K562 (cell line): Measurements from ENCODE around the gene ATG13. TPM values are rescaled to one million over a fixed set of nuclear protein-coding genes. Genes with fewer than 3 reads are reported as not detected.

Experiments
- MBD2 ChIP-seq: sonication (generic); IDR thresholded peaks from 2 replicates; pipeline ENCODE4 v1.6.1; 2016; ENCODE audit warnings: low read depth, borderline replicate concordance
- MECOM ChIP-seq: fragments of 250-450 bp; sonication (Bioruptor Pico); IDR thresholded peaks from 2 replicates; pipeline ENCODE4 v1.8.0; 2022; ENCODE audit warnings: inconsistent platforms
- NCOA2 ChIP-seq, 2 experiments: fragments of 450-650 bp; IDR thresholded peaks; 2 replicates each; pipeline ENCODE4 v1.6.1; 2018; ENCODE audit warnings: mild to moderate bottlenecking in 2 of 2, moderate library complexity in 1 of 2; ENCODE audit not compliant: partially characterized antibody in 2 of 2
- NFE2 ChIP-seq: IDR thresholded peaks from 2 replicates; pipeline ENCODE4 v1.6.1; 2014; ENCODE audit warnings: antibody characterized with exemption, low read depth
- PHF21A ChIP-seq: fragments of 450-650 bp; IDR thresholded peaks from 2 replicates; pipeline ENCODE4 v1.6.1; 2017; ENCODE audit warnings: low read depth, borderline replicate concordance
- PTBP1 ChIP-seq: fragments of 200-400 bp; formaldehyde crosslinking; IDR thresholded peaks from 2 replicates; pipeline ENCODE4 v1.6.1; 2017; ENCODE audit warnings: low read depth, low read length
- RB1 ChIP-seq: fragments of 450-650 bp; IDR thresholded peaks from 2 replicates; pipeline ENCODE4 v1.6.1; 2017; ENCODE audit warnings: low read depth, mild to moderate bottlenecking
- RFX1 ChIP-seq: fragments of 450-650 bp; IDR thresholded peaks from 2 replicates; pipeline ENCODE4 v1.6.1; 2016; ENCODE audit warnings: mild to moderate bottlenecking, moderate library complexity
- SP1 ChIP-seq: sonication (generic); formaldehyde crosslinking; IDR thresholded peaks from 2 replicates; pipeline ENCODE4 v1.8.1; 2022; ENCODE audit warnings: mild to moderate bottlenecking, missing genetic modification reagents
- TFAM ChIP-seq: fragments of 250-450 bp; sonication (Bioruptor Pico); conservative IDR thresholded peaks from 2 replicates; pipeline ENCODE4 v1.5.0; 2021; ENCODE audit warnings: mild to moderate bottlenecking, moderate library complexity
- XRCC5 ChIP-seq: fragments of 200-400 bp; formaldehyde crosslinking; IDR thresholded peaks from 2 replicates; pipeline ENCODE4 v1.6.1; 2017; ENCODE audit warnings: low read depth, mild to moderate bottlenecking, low read length
- YY1 ChIP-seq, 3 experiments: IDR thresholded peaks; 2 replicates each; pipeline ENCODE4 v1.6.1; 2011; ENCODE audit warnings: low read length in 2 of 3, mild to moderate bottlenecking in 2 of 3, moderate library complexity in 2 of 3, borderline replicate concordance in 1 of 3, control low read depth in 1 of 3, low read depth in 1 of 3; ENCODE audit not compliant: insufficient read depth in 3 of 3, insufficient replicate concordance in 2 of 3, control insufficient read depth in 1 of 3, insufficient read length in 1 of 3; ENCODE audit errors: extremely low read depth in 1 of 3
- ZC3H4 ChIP-seq: sonication (generic); formaldehyde crosslinking; IDR thresholded peaks from 2 replicates; pipeline ENCODE4 v1.9.0; 2021; ENCODE audit warnings: missing genetic modification reagents, borderline replicate concordance
- ZFP30 ChIP-seq: fragments of 250-450 bp; sonication (Bioruptor Pico); IDR thresholded peaks from 2 replicates; pipeline ENCODE4 v1.8.0; 2022; ENCODE audit warnings: moderate library complexity, mild to moderate bottlenecking, inconsistent platforms, borderline replicate concordance
- ZNF717 ChIP-seq: fragments of 250-450 bp; sonication (Bioruptor Pico); IDR thresholded peaks from 2 replicates; pipeline ENCODE4 v1.5.0; 2021
- polyA plus RNA-seq, 8 experiments: library from polyadenylated mRNA; depleted of rRNA in 4 of 8; stranded (reverse) in 5 of 8; unstranded in 3 of 8; fragments of >200 nt; fragmentation: Nextera tagmentation in 2 of 8; fragmentation: Illumina TruSeq in 1 of 8; extraction: Ambion mirVana in 2 of 8; extraction: Trizol in 1 of 8; gene quantifications; 2 replicates each; pipeline versions ENCODE4 v1.2.1 to v1.2.3, GENCODE V29; 2011 to 2014; ENCODE audit warnings: inconsistent platforms in 1 of 8, missing spikeins in 1 of 8
- total RNA-seq, 7 experiments: library from RNA; depleted of rRNA in 6 of 7; stranded (reverse); fragments of >200 nt in 6 of 7; fragmentation: Illumina TruSeq in 2 of 7; extraction: Trizol in 2 of 7; gene quantifications; 2 replicates each; pipeline versions ENCODE4 v1.2.1 to v1.2.3, GENCODE V29; 2011 to 2021; ENCODE audit warnings: low replicate concordance in 1 of 7
- TF ChIP-seq, protein P1 (sequence below): fragments of 450-650 bp; IDR thresholded peaks from 2 replicates; pipeline ENCODE4 v1.6.1; 2016; ENCODE audit warnings: missing biosample characterization, missing genetic modification characterization
- TF ChIP-seq, protein P2 (sequence below), 2 experiments: fragments of 450-650 bp; conservative IDR thresholded peaks; 2 replicates each; pipeline ENCODE4 v1.6.1; 2017; ENCODE audit warnings: mild to moderate bottlenecking in 2 of 2, moderate library complexity in 2 of 2
- TF ChIP-seq, protein P3 (sequence below): fragments of 250-450 bp; sonication (Bioruptor Pico); IDR thresholded peaks from 2 replicates; pipeline ENCODE4 v1.4.0; 2020

The ATG13 gene
- total and polyA plus RNA-seq, 9 of the 15 experiments (the other 6 are each of a cell fraction or from before 2014, with no cell fraction given): 13.1 to 61.5 (median 36.5) TPM

DNA sequence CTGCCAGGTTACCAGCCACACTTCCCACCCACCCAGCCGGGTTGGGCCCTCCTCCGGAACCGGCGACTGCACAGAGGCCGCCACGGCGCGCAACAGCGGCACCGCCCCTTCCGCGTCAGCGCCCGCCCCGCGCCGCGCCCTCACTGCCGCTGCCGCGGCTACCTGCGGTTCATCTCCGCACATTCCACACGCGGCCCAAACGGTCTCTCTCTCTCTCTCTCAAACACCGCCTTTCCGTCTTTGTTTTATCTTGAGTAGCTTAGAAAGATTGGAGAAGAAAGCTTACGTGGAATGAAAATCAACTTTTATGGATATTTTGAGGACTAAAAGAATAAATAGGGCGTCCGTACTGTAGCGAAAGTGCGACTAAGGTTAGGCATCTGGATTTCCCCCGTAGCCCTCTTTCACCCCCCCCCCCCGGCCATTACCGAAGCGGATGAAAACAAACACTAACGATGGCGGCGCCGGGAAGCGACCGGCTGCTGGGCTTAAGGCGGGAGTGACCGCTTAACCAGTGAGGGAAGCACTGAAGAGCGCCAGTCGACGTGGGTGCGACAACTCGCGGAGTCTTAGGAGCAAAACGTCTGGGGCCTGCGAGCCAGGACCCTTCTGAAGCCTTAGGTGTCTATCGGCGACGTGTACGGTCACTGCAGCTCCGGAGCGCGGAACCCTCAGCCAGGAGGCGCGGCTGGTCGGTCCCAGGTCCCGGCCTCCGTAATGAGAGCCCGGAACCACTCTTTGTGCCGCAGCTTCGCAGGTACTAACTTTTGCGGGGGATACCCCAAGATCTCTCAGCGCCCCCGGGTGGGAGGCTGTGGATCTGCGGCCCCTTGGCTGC is at the start of gene ATG13, which contains the start of gene HARBI1 (continued):
- TF ChIP-seq, protein P1, sequence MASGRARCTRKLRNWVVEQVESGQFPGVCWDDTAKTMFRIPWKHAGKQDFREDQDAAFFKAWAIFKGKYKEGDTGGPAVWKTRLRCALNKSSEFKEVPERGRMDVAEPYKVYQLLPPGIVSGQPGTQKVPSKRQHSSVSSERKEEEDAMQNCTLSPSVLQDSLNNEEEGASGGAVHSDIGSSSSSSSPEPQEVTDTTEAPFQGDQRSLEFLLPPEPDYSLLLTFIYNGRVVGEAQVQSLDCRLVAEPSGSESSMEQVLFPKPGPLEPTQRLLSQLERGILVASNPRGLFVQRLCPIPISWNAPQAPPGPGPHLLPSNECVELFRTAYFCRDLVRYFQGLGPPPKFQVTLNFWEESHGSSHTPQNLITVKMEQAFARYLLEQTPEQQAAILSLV (tag): no peak
- TF ChIP-seq ZNF717 (CRISPR knock-in tag): no peak
- TF ChIP-seq ZFP30 (CRISPR knock-in tag): no peak
- no peak for TF ChIP-seq ZC3H4 (CRISPR knock-in tag)
- peak; percentile 73; the same call in 1 of the 2 replicates for TF ChIP-seq SP1 (CRISPR knock-in tag)
- TF ChIP-seq, protein P2, sequence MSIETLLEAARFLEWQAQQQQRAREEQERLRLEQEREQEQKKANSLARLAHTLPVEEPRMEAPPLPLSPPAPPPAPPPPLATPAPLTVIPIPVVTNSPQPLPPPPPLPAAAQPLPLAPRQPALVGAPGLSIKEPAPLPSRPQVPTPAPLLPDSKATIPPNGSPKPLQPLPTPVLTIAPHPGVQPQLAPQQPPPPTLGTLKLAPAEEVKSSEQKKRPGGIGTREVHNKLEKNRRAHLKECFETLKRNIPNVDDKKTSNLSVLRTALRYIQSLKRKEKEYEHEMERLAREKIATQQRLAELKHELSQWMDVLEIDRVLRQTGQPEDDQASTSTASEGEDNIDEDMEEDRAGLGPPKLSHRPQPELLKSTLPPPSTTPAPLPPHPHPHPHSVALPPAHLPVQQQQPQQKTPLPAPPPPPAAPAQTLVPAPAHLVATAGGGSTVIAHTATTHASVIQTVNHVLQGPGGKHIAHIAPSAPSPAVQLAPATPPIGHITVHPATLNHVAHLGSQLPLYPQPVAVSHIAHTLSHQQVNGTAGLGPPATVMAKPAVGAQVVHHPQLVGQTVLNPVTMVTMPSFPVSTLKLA (conservative IDR thresholded peaks at IDR 0.05): peak; percentile 92 to 96
- peak; percentile 87 for TF ChIP-seq RB1
- no peak for TF ChIP-seq NCOA2 (IDR thresholded peaks at IDR 0.05; ENCODE audit: partially characterized antibody in 2 of 2)
- TF ChIP-seq NFE2: no peak
- TF ChIP-seq, protein P3, sequence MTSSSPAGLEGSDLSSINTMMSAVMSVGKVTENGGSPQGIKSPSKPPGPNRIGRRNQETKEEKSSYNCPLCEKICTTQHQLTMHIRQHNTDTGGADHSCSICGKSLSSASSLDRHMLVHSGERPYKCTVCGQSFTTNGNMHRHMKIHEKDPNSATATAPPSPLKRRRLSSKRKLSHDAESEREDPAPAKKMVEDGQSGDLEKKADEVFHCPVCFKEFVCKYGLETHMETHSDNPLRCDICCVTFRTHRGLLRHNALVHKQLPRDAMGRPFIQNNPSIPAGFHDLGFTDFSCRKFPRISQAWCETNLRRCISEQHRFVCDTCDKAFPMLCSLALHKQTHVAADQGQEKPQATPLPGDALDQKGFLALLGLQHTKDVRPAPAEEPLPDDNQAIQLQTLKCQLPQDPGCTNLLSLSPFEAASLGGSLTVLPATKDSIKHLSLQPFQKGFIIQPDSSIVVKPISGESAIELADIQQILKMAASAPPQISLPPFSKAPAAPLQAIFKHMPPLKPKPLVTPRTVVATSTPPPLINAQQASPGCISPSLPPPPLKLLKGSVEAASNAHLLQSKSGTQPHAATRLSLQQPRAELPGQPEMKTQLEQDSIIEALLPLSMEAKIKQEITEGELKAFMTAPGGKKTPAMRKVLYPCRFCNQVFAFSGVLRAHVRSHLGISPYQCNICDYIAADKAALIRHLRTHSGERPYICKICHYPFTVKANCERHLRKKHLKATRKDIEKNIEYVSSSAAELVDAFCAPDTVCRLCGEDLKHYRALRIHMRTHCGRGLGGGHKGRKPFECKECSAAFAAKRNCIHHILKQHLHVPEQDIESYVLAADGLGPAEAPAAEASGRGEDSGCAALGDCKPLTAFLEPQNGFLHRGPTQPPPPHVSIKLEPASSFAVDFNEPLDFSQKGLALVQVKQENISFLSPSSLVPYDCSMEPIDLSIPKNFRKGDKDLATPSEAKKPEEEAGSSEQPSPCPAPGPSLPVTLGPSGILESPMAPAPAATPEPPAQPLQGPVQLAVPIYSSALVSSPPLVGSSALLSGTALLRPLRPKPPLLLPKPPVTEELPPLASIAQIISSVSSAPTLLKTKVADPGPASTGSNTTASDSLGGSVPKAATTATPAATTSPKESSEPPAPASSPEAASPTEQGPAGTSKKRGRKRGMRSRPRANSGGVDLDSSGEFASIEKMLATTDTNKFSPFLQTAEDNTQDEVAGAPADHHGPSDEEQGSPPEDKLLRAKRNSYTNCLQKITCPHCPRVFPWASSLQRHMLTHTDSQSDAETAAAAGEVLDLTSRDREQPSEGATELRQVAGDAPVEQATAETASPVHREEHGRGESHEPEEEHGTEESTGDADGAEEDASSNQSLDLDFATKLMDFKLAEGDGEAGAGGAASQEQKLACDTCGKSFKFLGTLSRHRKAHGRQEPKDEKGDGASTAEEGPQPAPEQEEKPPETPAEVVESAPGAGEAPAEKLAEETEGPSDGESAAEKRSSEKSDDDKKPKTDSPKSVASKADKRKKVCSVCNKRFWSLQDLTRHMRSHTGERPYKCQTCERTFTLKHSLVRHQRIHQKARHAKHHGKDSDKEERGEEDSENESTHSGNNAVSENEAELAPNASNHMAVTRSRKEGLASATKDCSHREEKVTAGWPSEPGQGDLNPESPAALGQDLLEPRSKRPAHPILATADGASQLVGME (CRISPR knock-in tag): no peak
- TF ChIP-seq MBD2: peak; percentile 22; the same call in 1 of the 2 replicates
- TF ChIP-seq PHF21A: 0 out of 2 replicates have a peak, but pooled peaks have one; percentile 54
- no peak for TF ChIP-seq TFAM (CRISPR knock-in tag)
- TF ChIP-seq YY1 (IDR thresholded peaks at IDR 0.05; ENCODE audit: borderline replicate concordance in 1 of 3, control insufficient read depth in 1 of 3, extremely low read depth in 1 of 3, insufficient read depth in 3 of 3, insufficient read length in 1 of 3, insufficient replicate concordance in 2 of 3, low read depth in 1 of 3, low read length in 2 of 3): peak; percentile 45 to 87 (median 86)
- no peak for TF ChIP-seq MECOM
- TF ChIP-seq PTBP1: no peak
- no peak; the same call in none of the 2 replicates for TF ChIP-seq XRCC5
- no peak for TF ChIP-seq RFX1
